Peyer's patch (tissue), 4 donors: ENCODE measurements around the gene SCUBE1. TPM values are rescaled to one million over a fixed set of nuclear protein-coding genes. Genes with fewer than 3 reads are reported as not detected.

Experiments used
- DNase-seq, 3 donors: peaks; one replicate each; pipeline ENCODE4 v3.0.0-alpha.2; 2017 to 2019
- H3K27ac ChIP-seq, 4 donors: fragments of 200-600 bp; sonication (generic); one replicate each; pipeline ENCODE4 v1.5.1; 2016 to 2019
- H3K27me3 ChIP-seq, 2 donors: fragments of 200-600 bp; sonication (generic); one replicate each; pipeline ENCODE4 v1.5.1; 2019
- H3K36me3 ChIP-seq, 3 donors: fragments of 200-600 bp; sonication (generic); one replicate each; pipeline ENCODE4 v1.5.1; 2016 to 2019
- H3K4me1 ChIP-seq, 4 donors: fragments of 200-600 bp; sonication (generic); one replicate each; pipeline ENCODE4 v1.5.1; 2016 to 2019
- H3K4me3 ChIP-seq, 4 donors: fragments of 200-600 bp; sonication (generic); 1 replicate in 3 of 4; 2 replicates in 1 of 4; pipeline ENCODE4 v1.5.1; 2016 to 2019; ENCODE audit warnings: mild to moderate bottlenecking in 1 of 4
- H3K9me3 ChIP-seq, 4 donors: fragments of 200-600 bp; sonication (generic); one replicate each; pipeline ENCODE4 v1.5.1; 2016 to 2019; ENCODE audit warnings: mild to moderate bottlenecking in 1 of 4
- CTCF ChIP-seq, 6 experiments: fragments of 450-650 bp in 4 of 6; fragments of 200-600 bp in 2 of 6; sonication (generic) in 1 of 6; IDR thresholded peaks; one replicate each; pipeline ENCODE4 v1.5.1; 2017 to 2019; ENCODE audit warnings: antibody characterized with exemption in 6 of 6, mild to moderate bottlenecking in 3 of 6, moderate library complexity in 1 of 6
- POLR2A ChIP-seq, 2 donors: fragments of 450-650 bp; IDR thresholded peaks; one replicate each; pipeline ENCODE4 v1.5.1; 2017; ENCODE audit warnings: antibody characterized with exemption in 2 of 2, mild to moderate bottlenecking in 2 of 2, moderate library complexity in 2 of 2
- total RNA-seq, 4 donors: library from RNA; depleted of rRNA; stranded (reverse); fragments of >200 nt; gene quantifications; one replicate each; pipeline ENCODE4 v1.1.0, GENCODE V29; 2016

The SCUBE1 gene
- 10 to 100 TPM in 2 of 4 donors, 1 to 10 TPM in 2; 1.6 to 47.9 (median 7.9) TPM for total RNA-seq

- Histone ChIP-seq H3K9me3 (peaks cover 0 to 8% (median 0%) of the 10 kb centered on the region in 4 donors), H3K4me1 (peaks cover 0 to 11% (median 5%) of the 10 kb centered on the region in 4 donors), H3K27ac (peak within 1 kb of the TSS in 2 of 4 donors; percentile 25 to 46), H3K27me3 (peaks cover 0 to 14% of the 10 kb centered on the region in 2 donors), H3K4me3 (peak within 1 kb of the TSS; percentile 17 to 58 (median 46)), H3K36me3 (no peaks in the 10 kb centered on the region)
- TF ChIP-seq POLR2A (IDR thresholded peaks at IDR 0.05) (no peak), CTCF (IDR thresholded peaks at IDR 0.05) (no peak)
- DNase-seq, result peak; percentile 22 to 75 (median 75)
Measured at GRCh38 chr22:43343262-43343669, at the start of gene SCUBE1. TSS of gene SCUBE1 (minus strand) at chr22:43343372. CDS start at chr22:43343261, 111 bp downstream.

DNA sequence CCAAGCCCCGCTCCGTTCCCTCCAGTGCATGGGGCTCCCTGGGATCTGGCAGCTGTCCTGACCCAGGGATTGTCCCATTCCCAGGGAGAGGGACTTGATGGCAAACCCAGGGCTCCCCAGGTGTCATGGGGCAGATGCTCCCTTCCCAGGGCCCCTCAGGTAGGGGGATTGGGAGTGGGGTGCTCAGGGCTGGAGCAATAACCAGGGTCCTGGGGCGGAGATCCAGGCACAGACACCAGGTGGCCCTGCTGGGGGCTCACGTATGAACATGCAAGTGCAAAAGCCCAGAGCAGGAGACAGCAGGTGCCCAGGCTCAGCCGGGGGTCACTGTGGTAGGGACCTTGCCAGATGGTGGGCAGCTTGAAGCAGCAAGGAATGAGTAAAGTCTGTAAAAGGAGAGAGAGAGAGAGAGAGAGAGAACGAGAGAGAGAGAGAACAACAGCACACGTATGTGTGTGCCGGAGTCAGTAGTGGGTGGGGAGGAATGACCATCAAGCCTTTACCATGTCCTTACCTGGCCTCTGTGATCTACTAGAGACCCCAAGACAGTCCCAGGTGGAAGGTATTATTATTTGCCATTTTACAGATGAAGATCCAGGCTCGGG, 49.3 kb upstream of the SCUBE1 start:
- no peaks in the 10 kb centered on the region for H3K36me3 ChIP-seq
- H3K4me3 ChIP-seq, result no peak overlapping the region
- DNase-seq, result no peak
- H3K27me3 ChIP-seq, result no peaks in the 10 kb centered on the region
- H3K9me3 ChIP-seq, result no peaks in the 10 kb centered on the region
- no peaks in the 10 kb centered on the region for H3K4me1 ChIP-seq
- TF ChIP-seq CTCF (IDR thresholded peaks at IDR 0.05), result no peak
- TF ChIP-seq POLR2A (IDR thresholded peaks at IDR 0.05), result no peak
- no peak overlapping the region for H3K27ac ChIP-seq

- no peak for TF ChIP-seq POLR2A (IDR thresholded peaks at IDR 0.05)
- no peak for TF ChIP-seq CTCF (IDR thresholded peaks at IDR 0.05)
Measured at GRCh38 chr22:43391306-43391705, 48.1 kb upstream of the SCUBE1 start.

DNA sequence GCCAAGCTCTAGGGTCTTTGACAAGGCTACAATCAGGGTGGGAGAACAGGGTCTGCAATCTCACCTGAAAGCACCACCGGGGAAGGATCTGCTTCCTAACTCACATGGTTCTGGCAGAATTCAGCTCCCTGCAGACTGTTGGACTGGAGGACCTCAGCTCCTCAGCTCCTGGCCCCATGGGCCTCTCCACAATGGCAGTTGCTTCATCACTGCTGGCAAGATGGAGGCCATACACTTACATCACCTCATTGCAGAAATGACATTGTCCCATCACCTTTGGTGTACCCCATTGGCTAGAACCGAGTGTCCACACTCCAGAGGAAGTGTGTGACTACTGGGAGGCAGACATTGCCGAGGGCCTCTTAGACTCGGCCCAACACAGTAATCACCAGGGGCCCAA, 47.7 kb upstream of the SCUBE1 start:
- TF ChIP-seq POLR2A (IDR thresholded peaks at IDR 0.05) (no peak), CTCF (IDR thresholded peaks at IDR 0.05) (no peak)
- Histone ChIP-seq H3K27me3 (no peaks in the 10 kb centered on the region), H3K36me3 (no peaks in the 10 kb centered on the region), H3K27ac (no peak overlapping the region), H3K4me3 (no peak overlapping the region), H3K9me3 (no peaks in the 10 kb centered on the region), H3K4me1 (no peaks in the 10 kb centered on the region)
- DNase-seq, result no peak

More at GRCh38 chr22:43391306-43391705, 48.1 kb upstream of the SCUBE1 start:
- no peak overlapping the region for H3K4me3 ChIP-seq
- H3K36me3 ChIP-seq, result no peaks in the 10 kb centered on the region
- DNase-seq, result no peak
- no peaks in the 10 kb centered on the region for H3K4me1 ChIP-seq
- H3K9me3 ChIP-seq, result no peaks in the 10 kb centered on the region
- no peak overlapping the region for H3K27ac ChIP-seq
- H3K27me3 ChIP-seq, result no peaks in the 10 kb centered on the region

DNA sequence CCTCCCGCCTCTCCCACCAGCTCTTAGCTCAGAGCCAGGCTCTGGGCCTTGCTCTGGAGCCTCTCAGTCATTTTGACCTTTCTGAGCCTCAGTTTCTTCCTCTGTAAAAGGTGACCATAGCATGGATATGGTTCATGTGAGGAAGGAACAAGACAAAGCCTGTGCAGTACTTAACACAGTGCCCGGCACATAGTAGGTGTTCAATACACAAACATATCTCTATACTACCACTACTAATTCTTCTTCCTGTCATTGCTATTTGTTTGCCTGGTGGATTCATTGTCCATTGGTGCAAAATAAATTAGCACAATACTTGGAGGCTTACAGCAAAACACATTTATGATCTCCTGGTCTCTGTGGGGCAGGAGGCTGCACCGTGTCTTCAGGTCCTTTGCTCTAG, 47.0 kb upstream of the SCUBE1 start:
- no peak overlapping the region for H3K4me3 ChIP-seq
- no peak for DNase-seq
- H3K36me3 ChIP-seq, result no peaks in the 10 kb centered on the region
- H3K27me3 ChIP-seq, result no peaks in the 10 kb centered on the region
- H3K27ac ChIP-seq, result no peak overlapping the region
- H3K4me1 ChIP-seq, result no peaks in the 10 kb centered on the region
- no peak for TF ChIP-seq POLR2A (IDR thresholded peaks at IDR 0.05)
- no peak for TF ChIP-seq CTCF (IDR thresholded peaks at IDR 0.05)
- H3K9me3 ChIP-seq, result no peaks in the 10 kb centered on the region
